SJCRH30 (cell line): Measurements from ENCODE around the gene BATF3. TPM values are rescaled to one million over a fixed set of nuclear protein-coding genes. Genes with fewer than 3 reads are reported as not detected.
"Not testable (repeated sequence)": the region's sequence is repeated elsewhere in the genome, so short reads cannot be mapped to it uniquely, and the experiment has no call there.

ENCODE experiments used
- DNase-seq, 2 experiments: peaks; one replicate each; pipeline ENCODE4 v3.0.0-alpha.2; 2015 to 2020
- H3K27ac ChIP-seq: fragments of 250-450 bp; sonication (Bioruptor Pico); 2 replicates; pipeline ENCODE4 v1.5.1; 2020; ENCODE audit warnings: mild to moderate bottlenecking, moderate library complexity
- H3K27me3 ChIP-seq: fragments of 250-450 bp; sonication (Bioruptor Pico); 2 replicates; pipeline ENCODE4 v1.5.1; 2020; ENCODE audit warnings: mild to moderate bottlenecking, moderate library complexity
- H3K36me3 ChIP-seq: fragments of 250-450 bp; sonication (Bioruptor Pico); 2 replicates; pipeline ENCODE4 v1.5.1; 2020; ENCODE audit warnings: mild to moderate bottlenecking, moderate library complexity
- H3K4me1 ChIP-seq: fragments of 250-450 bp; sonication (Bioruptor Pico); 2 replicates; pipeline ENCODE4 v1.5.1; 2020; ENCODE audit warnings: mild to moderate bottlenecking, moderate library complexity
- H3K4me3 ChIP-seq: fragments of 250-450 bp; sonication (Bioruptor Pico); 2 replicates; pipeline ENCODE4 v1.5.1; 2020; ENCODE audit warnings: mild to moderate bottlenecking, moderate library complexity
- H3K9me3 ChIP-seq: fragments of 250-450 bp; sonication (Bioruptor Pico); replicated peaks from 2 replicates; pipeline ENCODE4 v1.5.1; 2020; ENCODE audit warnings: mild to moderate bottlenecking, moderate library complexity
- total RNA-seq: library from RNA; depleted of rRNA; stranded (reverse); fragments of >200 nt; shearing (Covaris generic); gene quantifications from 2 replicates; pipeline ENCODE4 v1.2.3, GENCODE V29; 2014

BATF3 gene
- total RNA-seq, 1 experiment from 2014 or later, result 15.6 TPM

DNA sequence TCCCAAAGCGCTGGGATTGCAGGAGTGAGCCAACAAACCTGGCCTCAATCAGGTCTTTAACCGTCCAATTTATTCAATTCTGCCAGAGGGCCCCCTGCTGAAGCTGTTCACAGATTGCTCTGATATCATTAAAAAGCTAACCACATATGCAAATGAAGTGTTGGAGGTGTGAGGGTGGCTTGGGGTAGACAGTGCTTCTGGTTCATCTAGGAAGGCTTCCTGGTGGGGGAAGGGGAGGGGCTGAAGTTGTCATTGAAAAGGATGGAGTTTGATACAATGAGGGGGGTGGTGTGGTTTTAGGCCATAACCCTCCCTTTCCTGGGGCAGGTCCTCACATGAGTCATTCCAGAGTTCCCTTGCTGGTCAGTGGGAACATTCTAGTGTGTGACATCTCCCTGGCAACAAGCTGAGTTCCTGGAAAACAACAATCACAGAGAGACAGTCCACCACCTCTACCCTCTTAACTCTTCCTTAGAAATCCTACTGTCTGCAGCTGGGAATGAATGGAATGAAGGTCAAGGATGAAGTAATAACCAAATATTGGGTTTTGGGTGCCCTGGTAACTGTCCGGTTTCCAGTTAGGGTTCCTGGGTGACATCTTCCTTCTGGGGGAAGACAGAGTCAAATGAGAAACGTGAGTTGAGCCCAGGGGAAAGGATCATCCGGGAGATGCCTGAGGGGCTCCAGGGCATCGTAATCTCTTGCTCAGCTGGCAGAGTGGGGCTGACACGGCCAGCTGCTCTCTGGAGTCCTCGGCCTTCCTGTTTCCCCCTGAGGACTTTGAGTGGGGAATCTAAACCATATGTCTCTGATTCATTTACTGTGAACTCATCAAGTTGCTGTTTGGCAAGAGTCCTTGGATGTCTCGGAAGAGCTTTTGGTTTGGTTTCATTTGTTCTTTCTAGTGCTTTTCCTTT, 32.2 kb downstream of the BATF3 start:
- H3K27ac ChIP-seq, result peak overlapping the region; percentile 62
- no peaks in the 10 kb centered on the region for H3K9me3 ChIP-seq
- peak; percentile 88 to 94 for DNase-seq
- peak overlapping the region; percentile 40 for H3K4me3 ChIP-seq
- H3K36me3 ChIP-seq, result no peaks in the 10 kb centered on the region
- H3K27me3 ChIP-seq, result no peaks in the 10 kb centered on the region
- peaks cover 42% of the 10 kb centered on the region for H3K4me1 ChIP-seq

DNA sequence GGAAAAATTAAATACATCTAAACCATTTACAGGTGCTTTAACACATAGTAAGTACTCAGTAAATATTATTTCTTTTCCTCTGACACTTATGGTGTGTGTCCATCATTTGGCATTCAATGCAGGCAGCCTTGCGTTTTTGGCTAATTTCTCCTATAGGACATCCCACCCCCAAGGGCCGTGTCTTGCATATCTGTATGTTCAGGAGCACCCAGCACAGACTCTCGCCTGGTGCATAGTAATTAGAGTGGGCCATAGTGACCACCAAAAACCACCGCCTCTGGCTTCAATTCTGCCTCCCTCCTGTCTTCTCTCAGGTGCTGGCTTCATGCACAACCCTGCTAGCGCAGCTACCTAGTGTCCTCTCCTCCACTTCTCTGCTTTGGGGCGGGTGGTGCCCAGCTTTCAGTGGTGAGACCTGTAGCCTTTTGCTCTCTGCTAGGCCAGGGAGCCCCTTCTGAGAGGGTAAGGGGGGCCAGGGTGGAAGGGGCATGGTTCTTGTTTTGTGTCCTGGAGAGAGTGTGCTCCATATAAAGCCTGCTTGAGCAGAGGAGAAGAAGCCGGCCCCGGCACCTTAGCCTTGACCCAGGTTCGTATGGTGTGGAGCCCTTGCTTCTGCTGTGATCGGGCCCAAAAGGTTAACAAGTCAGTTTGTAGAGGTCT, 33.4 kb downstream of the BATF3 start:
- no peak for DNase-seq
- Histone ChIP-seq H3K27ac (no peak overlapping the region), H3K9me3 (no peaks in the 10 kb centered on the region)

DNA sequence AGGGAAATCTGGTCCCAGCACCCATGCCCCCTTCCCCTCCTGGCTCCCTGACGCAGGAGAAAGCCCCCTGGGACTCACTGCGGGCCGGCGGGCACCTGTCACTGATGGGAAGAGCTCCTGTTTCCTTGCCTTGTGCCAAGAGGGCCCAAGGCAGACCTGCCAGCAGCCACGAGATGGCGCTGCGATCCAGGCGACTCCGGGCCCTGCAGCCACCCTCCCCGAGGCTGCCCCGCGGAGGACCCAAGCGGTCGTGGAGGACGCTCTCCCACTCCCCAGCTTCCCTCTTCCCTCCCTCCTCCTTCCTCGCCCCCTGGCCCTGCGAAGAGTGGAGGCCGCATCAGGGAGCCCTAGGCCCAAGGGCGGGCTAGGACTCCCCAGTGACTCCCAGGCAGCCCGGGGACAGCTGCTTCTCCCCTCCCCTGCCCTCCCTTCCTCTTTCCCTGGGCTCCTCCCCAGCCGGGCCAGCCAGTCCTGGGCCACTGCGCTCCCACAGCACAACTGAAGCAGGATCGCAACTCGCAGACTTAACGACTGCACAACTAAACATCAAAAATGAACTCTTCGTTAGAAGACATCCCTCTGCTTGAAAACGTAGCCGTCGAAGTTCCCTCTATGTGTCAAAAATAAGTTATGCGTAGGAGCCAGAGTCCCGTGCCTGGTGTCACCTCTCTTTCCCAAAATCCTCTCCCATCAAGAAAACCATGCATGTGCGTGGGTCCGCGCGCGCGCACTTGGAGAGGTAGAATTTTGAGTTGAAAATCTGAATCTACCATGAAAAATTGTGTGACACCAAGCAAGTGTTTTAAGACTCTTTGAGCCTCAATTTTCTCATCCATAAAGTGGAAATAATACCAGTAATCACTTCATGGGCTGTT, 34.2 kb downstream of the BATF3 start:
- Histone ChIP-seq H3K4me3 (peak overlapping the region; percentile 65), H3K9me3 (no peaks in the 10 kb centered on the region), H3K4me1 (peaks cover 27% of the 10 kb centered on the region), H3K36me3 (no peaks in the 10 kb centered on the region), H3K27me3 (no peaks in the 10 kb centered on the region), H3K27ac (peak overlapping the region; percentile 81)
- DNase-seq, result peak; percentile 91 to 93

More for the DNA sequence above, 33.4 kb downstream of the BATF3 start:
- H3K4me3 ChIP-seq, result no peak overlapping the region
- no peaks in the 10 kb centered on the region for H3K36me3 ChIP-seq
- no peaks in the 10 kb centered on the region for H3K27me3 ChIP-seq
- peaks cover 32% of the 10 kb centered on the region for H3K4me1 ChIP-seq

DNA sequence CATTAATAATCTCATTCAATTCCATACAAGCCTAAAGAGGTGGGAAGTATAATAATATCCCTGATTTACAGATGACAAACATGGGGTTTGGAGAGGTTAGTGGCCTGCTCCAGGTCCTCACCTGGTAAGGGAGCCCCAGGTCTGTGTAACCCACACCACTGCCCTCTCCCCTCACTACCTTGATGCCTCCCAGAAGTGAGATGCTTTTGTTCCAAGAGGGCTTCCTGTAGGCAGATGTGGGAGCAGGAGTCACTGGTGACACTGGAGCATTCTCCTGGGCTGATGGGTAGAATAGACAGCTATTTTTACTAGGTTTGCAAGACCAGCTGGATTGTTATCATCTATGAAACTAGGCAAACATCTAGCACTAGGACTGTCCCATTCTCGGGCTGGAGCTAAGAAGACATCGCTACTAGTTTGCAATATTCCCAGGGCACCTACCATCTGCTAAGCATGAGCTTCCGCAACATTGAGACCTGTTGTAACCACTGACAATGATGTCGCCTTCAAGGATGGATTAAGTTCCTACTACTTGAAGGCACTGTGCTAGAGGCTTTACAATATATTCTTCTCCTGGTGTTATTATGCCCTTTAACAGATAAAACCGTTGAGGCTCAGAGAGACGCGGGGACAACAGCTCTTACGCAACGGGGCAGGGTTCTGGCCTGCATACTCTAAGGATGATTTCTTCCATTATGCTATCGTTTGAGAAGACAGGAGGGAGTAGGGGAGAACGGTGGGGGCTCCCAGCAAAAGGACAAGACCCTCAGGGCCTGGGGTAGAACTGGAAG, 35.0 kb downstream of the BATF3 start:
- Histone ChIP-seq H3K36me3 (no peaks in the 10 kb centered on the region), H3K9me3 (no peaks in the 10 kb centered on the region), H3K4me3 (no peak overlapping the region), H3K27ac (no peak overlapping the region), H3K4me1 (peaks cover 27% of the 10 kb centered on the region), H3K27me3 (no peaks in the 10 kb centered on the region)
- no peak for DNase-seq

DNA sequence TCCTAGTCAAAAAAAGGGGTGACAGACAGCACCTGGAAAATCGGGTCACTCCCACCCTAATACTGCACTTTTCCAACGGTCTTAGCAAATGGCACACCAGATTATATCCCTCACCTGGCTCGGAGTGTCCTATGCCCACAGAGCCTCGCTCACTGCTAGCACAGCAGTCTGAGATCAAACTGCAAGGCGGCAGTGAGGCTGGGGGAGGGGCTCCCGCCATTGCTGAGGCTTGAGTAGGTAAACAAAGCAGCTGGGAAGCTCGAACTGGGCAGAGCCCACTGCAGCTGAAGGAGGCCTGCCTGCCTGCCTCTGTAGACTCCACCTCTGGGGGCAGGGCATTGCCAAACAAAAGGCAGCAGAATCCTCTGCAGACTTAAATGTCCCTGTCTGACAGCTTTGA, 41.4 kb downstream of the BATF3 start:
- H3K4me1 ChIP-seq, H3K9me3 ChIP-seq, H3K36me3 ChIP-seq, H3K27ac ChIP-seq, DNase-seq, H3K4me3 ChIP-seq, H3K27me3 ChIP-seq: not testable (repeated sequence)

DNA sequence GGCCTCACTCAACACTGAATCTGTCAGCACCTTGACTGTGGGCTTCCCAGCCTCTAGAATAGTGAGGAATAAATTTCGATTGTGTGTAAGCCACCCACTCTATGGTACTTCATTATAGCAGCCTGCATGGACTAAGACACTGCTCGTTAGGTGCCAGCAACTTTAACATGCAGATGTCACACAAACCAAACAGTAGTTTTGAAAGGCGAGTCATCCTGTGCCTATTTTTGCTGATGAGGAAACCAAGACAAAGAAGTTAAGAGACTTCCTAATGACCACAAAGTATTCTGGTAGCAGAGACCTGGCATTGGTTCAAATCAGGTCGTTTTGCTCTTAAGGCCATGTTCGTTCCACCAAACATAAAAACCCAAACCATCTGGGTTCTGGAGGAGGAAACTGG, 42.9 kb downstream of the BATF3 start:
- Histone ChIP-seq H3K36me3 (no peaks in the 10 kb centered on the region), H3K27me3 (no peaks in the 10 kb centered on the region), H3K9me3 (no peaks in the 10 kb centered on the region), H3K4me1 (no peaks in the 10 kb centered on the region), H3K27ac (no peak overlapping the region), H3K4me3 (no peak overlapping the region)
- DNase-seq, result no peak

DNA sequence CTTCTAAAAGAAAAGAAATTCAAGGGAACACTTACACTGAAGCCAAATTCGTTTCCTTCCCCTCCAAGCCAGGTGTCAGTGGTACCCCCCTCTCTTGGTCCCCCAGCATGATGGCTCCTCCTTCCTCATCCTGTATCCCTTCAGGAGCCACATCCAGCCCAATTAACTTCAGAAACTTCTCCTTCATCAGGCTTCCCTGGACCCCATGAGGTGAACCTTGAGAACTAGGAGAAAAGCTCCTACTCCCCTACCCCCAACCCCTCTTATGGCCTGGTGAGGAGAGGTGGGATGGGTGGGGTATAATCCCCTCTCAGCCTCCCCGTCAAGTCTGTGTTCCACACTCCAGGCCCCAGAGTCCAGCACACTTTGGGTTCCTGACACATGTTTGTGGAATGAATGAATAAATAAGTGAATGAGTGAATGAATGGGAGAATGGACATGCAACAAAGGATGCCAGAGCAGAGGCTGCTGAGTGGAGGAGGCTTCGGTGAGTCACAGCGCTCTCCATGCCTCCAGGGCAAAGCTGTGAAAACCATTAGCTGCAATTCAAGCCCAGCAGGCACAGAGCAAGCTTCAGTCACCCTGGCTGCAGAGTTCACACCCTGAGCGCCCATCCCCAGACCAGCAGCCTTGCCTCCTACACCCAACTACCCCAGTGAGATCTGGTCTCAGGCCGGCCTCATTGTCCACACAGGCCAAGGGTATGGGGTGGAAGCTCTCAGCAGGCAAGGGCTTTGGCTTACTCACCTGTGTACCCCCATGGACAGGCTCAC, 43.8 kb downstream of the BATF3 start:
- H3K27me3 ChIP-seq, result no peaks in the 10 kb centered on the region
- no peak for DNase-seq

DNA sequence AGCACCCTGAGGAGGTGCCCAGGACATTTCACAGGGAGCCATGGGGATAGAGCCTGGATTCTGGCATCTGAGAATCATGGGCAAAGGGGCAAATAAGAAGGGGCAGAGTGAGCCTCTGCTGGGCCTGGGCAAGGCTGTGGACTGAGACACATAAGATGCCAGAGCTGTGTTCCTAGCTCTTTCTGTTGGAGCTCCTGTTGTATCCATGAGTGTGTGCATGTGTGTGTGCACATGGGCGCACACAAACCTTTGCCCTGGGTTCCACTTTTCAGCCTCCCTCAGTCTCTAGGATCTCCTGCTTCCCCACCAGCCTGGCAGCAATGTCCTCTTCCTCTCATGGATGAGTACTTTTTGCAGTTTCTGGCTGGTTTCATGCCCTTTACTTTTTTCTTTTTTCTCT, 47.0 kb downstream of the BATF3 start:
- H3K27me3 ChIP-seq, result no peaks in the 10 kb centered on the region
- no peak overlapping the region for H3K4me3 ChIP-seq
- no peaks in the 10 kb centered on the region for H3K4me1 ChIP-seq
- no peaks in the 10 kb centered on the region; the same call in 1 of the 2 replicates for H3K36me3 ChIP-seq
- H3K9me3 ChIP-seq, result no peaks in the 10 kb centered on the region
- DNase-seq, result no peak
- no peak overlapping the region for H3K27ac ChIP-seq

More for the DNA sequence above, 43.8 kb downstream of the BATF3 start:
- H3K9me3 ChIP-seq, result no peaks in the 10 kb centered on the region
- no peak overlapping the region for H3K27ac ChIP-seq
- H3K4me3 ChIP-seq, result no peak overlapping the region
- H3K36me3 ChIP-seq, result no peaks in the 10 kb centered on the region
- no peaks in the 10 kb centered on the region for H3K4me1 ChIP-seq

DNA sequence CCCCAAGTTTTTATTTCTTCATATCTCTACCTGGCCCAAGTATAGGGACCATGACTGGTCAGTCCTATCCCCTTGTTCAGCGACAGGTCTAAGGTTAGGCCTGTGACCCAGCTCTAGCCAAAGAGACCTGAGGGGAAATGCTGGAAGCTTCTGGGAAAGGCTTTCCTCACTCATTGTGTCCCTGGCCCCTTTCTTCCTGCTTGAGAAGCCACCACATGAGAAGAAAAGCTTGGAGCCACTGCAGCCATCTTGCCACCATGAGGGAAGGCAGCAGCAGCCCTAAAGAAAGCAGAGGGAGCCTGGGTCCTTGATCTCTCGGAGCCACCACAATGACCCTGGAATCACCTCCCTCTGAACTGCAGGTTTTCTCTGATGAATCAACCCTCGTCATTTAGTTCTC, 47.7 kb downstream of the BATF3 start:
- no peak overlapping the region for H3K27ac ChIP-seq
- no peak overlapping the region for H3K4me3 ChIP-seq
- H3K9me3 ChIP-seq, result no peaks in the 10 kb centered on the region
- no peaks in the 10 kb centered on the region; the same call in 1 of the 2 replicates for H3K36me3 ChIP-seq
- DNase-seq, result no peak
- no peaks in the 10 kb centered on the region for H3K4me1 ChIP-seq
- no peaks in the 10 kb centered on the region for H3K27me3 ChIP-seq

DNA sequence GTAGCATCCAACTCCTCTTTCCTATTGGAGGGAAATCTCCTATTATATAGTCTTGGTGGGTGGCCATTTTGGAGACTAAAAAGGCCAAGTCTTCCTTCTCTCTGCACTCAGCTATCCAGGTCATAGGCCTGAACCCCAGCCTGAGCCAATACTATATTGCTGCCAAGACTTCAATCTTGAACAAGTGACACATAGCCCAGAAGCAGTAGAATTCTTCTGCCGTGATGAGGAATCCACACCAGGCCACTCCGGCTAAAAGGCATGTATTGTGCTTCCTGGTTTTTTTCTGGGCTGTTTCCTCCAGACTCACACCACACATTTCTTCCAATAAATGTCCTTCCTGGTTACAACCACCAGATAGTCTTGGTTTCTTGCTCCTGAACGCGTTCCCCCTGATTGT, 48.1 kb downstream of the BATF3 start:
- Histone ChIP-seq H3K4me3 (no peak overlapping the region), H3K9me3 (no peaks in the 10 kb centered on the region), H3K4me1 (no peaks in the 10 kb centered on the region), H3K36me3 (no peaks in the 10 kb centered on the region; the same call in 1 of the 2 replicates), H3K27ac (no peak overlapping the region), H3K27me3 (no peaks in the 10 kb centered on the region)
- DNase-seq, result no peak

DNA sequence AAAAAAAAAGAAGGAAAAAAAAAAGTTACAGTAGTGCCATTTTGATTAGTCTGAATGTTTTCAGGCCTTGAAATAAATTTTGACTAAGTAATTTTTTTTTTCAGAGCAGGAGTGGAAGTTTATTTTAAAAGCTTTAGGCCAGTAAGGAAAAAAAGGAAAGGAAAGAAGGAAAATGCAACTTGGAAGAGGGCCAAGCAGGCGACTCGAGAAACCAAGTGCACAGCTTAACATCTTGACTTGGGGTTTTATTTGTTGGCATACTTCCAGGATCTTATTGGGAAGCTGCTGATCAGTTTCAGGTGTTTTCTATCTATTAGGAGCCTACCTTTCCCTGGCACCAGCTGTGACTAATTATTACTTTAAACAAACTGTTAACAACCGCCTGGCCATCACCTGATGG, 49.4 kb downstream of the BATF3 start:
- H3K27me3 ChIP-seq, result no peaks in the 10 kb centered on the region
- H3K36me3 ChIP-seq, result no peaks in the 10 kb centered on the region; the same call in 1 of the 2 replicates
- no peak overlapping the region for H3K4me3 ChIP-seq
- no peaks in the 10 kb centered on the region for H3K4me1 ChIP-seq
- no peak for DNase-seq
- H3K27ac ChIP-seq, result no peak overlapping the region
- no peaks in the 10 kb centered on the region for H3K9me3 ChIP-seq

DNA sequence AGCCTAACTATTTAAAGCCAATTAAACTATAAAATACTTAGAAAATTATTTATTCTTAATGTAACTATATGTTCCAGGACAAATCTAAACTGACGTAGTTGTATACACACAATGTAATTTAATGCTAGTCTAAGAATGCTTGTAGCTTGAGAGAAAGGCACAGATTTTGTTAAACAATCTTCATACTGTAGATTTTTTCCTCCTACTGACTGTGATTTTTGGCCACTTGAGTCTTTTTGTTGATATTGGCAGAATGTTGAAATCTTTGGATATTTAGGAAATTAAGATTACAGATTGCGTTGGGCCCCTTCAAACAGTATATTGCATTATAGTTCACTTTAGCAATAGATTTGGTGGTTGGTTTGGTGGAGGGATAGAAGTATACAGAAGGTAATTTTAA, 50.6 kb downstream of the BATF3 start:
- DNase-seq, result no peak
- Histone ChIP-seq H3K4me1 (no peaks in the 10 kb centered on the region), H3K27ac (no peak overlapping the region), H3K36me3 (no peaks in the 10 kb centered on the region; the same call in 1 of the 2 replicates), H3K9me3 (no peaks in the 10 kb centered on the region), H3K4me3 (no peak overlapping the region), H3K27me3 (no peaks in the 10 kb centered on the region)

DNA sequence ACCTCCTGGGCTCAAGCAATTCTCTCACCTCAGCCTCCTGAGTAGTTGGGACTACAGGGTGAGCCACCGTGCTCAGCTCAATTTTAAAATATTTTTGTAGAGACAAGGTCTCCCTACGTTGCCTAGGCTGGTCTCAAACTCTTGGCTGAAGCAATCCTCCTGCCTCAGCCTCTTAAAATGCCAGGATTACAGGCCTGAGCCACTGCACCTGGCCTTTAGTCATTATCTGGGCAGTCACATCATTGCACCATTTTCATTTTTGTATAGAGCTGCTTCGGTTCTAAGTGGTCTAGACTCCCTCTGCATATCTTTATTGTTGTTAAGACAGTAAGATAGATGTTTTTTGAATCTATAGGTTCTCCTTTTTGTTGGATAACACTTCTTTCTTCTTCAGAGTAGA, 51.2 kb downstream of the BATF3 start:
- H3K4me1 ChIP-seq, result no peaks in the 10 kb centered on the region
- no peak for DNase-seq
- H3K27me3 ChIP-seq, result no peaks in the 10 kb centered on the region
- H3K4me3 ChIP-seq, result no peak overlapping the region
- no peaks in the 10 kb centered on the region for H3K9me3 ChIP-seq
- H3K27ac ChIP-seq, result no peak overlapping the region
- no peaks in the 10 kb centered on the region; the same call in 1 of the 2 replicates for H3K36me3 ChIP-seq
